ENCODE results near the gene PKP3. TPM values are rescaled to one million over a fixed set of nuclear protein-coding genes. Genes with fewer than 3 reads are reported as not detected.

The PKP3 gene
- total RNA-seq, 2 experiments from 2014 or later = 0.60 TPM; not detected in 1

DNA sequence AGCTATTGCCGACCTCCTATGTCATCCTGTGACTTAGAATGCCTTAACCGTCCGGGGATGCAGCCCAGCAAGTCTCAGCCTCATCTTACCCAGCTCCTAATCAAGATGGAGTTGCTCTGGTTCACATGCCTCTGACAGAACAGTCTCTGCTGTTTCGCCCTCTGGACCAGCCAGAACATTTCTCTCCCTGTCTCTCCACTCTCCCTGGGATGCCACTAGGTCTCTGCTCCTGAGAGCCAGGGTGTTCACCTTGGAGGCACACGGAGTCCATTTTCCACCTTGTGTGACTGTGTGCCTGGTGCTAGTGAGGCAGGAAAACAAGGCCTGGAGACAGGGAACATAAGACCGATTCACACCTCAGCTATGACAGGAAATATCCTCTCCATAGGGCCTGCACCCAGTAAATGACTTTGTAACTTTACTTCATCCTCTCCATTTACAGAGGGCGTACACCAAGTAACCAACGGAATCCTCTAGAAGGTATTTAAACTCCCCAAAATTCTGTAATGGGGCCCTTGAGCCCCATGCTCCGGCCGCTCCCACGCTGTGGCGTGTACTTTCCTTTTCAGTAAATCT is 41.5 kb upstream of the PKP3 start:
- Histone ChIP-seq H3K4me1 (ENCODE audit: insufficient read depth, low read length) (peaks cover 35% of the 10 kb centered on the region), H3K27ac (ENCODE audit: low read depth in 1 of 2, low read length in 2 of 2) (no peak overlapping the region), H3K9me3 (ENCODE audit: control insufficient read depth in 1 of 2, insufficient read depth in 1 of 2, low read length in 2 of 2) (no peaks in the 10 kb centered on the region), H3K4me3 (ENCODE audit: low read length) (no peak overlapping the region), H3K36me3 (ENCODE audit: insufficient read depth, low read length) (no peaks in the 10 kb centered on the region), H3K27me3 (ENCODE audit: control insufficient read depth in 1 of 2, insufficient read depth in 2 of 2, low read length in 2 of 2) (no peaks in the 10 kb centered on the region)
- POLR2A ChIA-PET = interaction anchor here (0.8 kb wide), 1 partner anchor 40 kb away, joined by 3 read pairs; no protein-coding TSS in a partner anchor
- Mint-ChIP-seq H3K9me3 (no peaks in the 10 kb centered on the region), H3K4me1 (ENCODE audit: low read depth) (peaks cover 50% of the 10 kb centered on the region), H3K4me3 (no peak overlapping the region), H3K27ac (no peak overlapping the region), H3K27me3 (no peaks in the 10 kb centered on the region), H3K36me3 (ENCODE audit: low read depth) (no peaks in the 10 kb centered on the region)
- intact Hi-C loops (cut with DNase I, micrococcal nuclease) = loop anchor here in 1 of 2 experiments (2.0 to 10.0 kb wide), 2 partner anchors 16 to 1412 kb away; partner anchors contain the start of gene CTSD
- TF ChIP-seq, protein P1, sequence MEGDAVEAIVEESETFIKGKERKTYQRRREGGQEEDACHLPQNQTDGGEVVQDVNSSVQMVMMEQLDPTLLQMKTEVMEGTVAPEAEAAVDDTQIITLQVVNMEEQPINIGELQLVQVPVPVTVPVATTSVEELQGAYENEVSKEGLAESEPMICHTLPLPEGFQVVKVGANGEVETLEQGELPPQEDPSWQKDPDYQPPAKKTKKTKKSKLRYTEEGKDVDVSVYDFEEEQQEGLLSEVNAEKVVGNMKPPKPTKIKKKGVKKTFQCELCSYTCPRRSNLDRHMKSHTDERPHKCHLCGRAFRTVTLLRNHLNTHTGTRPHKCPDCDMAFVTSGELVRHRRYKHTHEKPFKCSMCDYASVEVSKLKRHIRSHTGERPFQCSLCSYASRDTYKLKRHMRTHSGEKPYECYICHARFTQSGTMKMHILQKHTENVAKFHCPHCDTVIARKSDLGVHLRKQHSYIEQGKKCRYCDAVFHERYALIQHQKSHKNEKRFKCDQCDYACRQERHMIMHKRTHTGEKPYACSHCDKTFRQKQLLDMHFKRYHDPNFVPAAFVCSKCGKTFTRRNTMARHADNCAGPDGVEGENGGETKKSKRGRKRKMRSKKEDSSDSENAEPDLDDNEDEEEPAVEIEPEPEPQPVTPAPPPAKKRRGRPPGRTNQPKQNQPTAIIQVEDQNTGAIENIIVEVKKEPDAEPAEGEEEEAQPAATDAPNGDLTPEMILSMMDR (IDR thresholded peaks at IDR 0.05) = no peak
- CTCF ChIA-PET = no interaction called here
- DNase-seq (no peak), ATAC-seq (ENCODE audit: poor library complexity) (no peak)

DNA sequence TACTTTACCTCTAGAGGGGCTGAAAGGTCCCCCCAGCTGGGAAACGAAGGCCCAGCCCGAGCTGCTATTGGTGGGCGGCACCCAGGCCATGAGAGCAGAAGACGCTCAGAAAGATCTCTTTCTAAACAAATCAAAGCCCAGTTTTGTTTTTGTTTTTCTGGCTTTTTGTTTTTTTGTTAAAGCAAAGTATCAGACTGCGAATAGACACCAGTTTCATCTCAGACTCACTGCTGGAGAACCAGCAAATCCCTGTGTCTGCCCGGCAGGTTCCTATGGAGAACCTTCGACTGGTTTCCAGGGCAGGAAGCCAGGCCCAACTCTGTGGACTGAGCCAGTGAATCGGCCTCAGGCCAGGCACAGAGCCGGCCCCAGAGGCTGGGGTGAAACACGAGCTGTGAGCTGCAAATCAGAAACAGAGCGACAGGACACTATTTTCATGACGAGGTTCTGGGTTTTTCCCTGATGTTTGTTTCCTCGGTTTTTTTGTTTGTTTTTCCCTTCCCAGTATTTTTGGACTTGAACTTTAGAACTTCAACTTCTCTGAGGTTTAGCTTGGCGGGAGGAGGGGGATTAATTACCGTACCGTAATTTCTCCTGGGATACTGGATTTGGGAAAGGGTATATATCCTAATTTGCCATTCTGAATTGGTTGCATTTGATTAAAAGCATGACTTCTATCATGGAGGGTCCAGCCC is 40.7 kb upstream of the PKP3 start:
- intact Hi-C loops (cut with DNase I, micrococcal nuclease) = loop anchor here in 1 of 2 experiments (2.0 to 10.0 kb wide), 2 partner anchors 17 to 1411 kb away; partner anchors contain the start of gene CTSD
- no peak overlapping the region for H3K4me3 ChIP-seq (ENCODE audit: low read length)
- Mint-ChIP-seq H3K27ac (no peak overlapping the region), H3K9me3 (no peaks in the 10 kb centered on the region), H3K4me1 (ENCODE audit: low read depth) (peaks cover 50% of the 10 kb centered on the region), H3K27me3 (no peaks in the 10 kb centered on the region), H3K36me3 (ENCODE audit: low read depth) (no peaks in the 10 kb centered on the region), H3K4me3 (peak overlapping the region; percentile 78)
- H3K27me3 ChIP-seq (ENCODE audit: control insufficient read depth in 1 of 2, insufficient read depth in 2 of 2, low read length in 2 of 2) = no peaks in the 10 kb centered on the region
- no peaks in the 10 kb centered on the region for H3K9me3 ChIP-seq (ENCODE audit: control insufficient read depth in 1 of 2, insufficient read depth in 1 of 2, low read length in 2 of 2)
- POLR2A ChIA-PET = interaction anchor here (0.8 to 3.2 kb wide), 2 partner anchors 37 to 41 kb away, joined by 3 to 56 read pairs; partner anchors contain the start of gene IFITM1
- peaks cover 35% of the 10 kb centered on the region for H3K4me1 ChIP-seq (ENCODE audit: insufficient read depth, low read length)
- CTCF ChIA-PET = interaction anchor here (1.0 kb wide), 1 partner anchor 94 kb away, joined by 3 read pairs; no protein-coding TSS in a partner anchor
- ATAC-seq (ENCODE audit: poor library complexity) (no peak), DNase-seq (peak in 2 of 14 experiments; percentile 4 to 12)
- H3K27ac ChIP-seq (ENCODE audit: low read depth in 1 of 2, low read length in 2 of 2) = no peak overlapping the region
- TF ChIP-seq, protein P1 (IDR thresholded peaks at IDR 0.05) = no peak
- H3K36me3 ChIP-seq (ENCODE audit: insufficient read depth, low read length) = no peaks in the 10 kb centered on the region

GRCh38 chr11:355581-356458 is 38.2 kb upstream of the PKP3 start:
- Histone ChIP-seq H3K27ac (ENCODE audit: low read depth in 1 of 2, low read length in 2 of 2) (peak overlapping the region; percentile 92 to 95), H3K36me3 (ENCODE audit: insufficient read depth, low read length) (no peaks in the 10 kb centered on the region), H3K27me3 (ENCODE audit: control insufficient read depth in 1 of 2, insufficient read depth in 2 of 2, low read length in 2 of 2) (no peaks in the 10 kb centered on the region), H3K9me3 (ENCODE audit: control insufficient read depth in 1 of 2, insufficient read depth in 1 of 2, low read length in 2 of 2) (peaks cover 0 to 9% of the 10 kb centered on the region in 2 experiments), H3K4me3 (ENCODE audit: low read length) (peak overlapping the region; percentile 55), H3K4me1 (ENCODE audit: insufficient read depth, low read length) (peaks cover 31% of the 10 kb centered on the region)
- DNase-seq (peak; percentile 59 to 94 (median 88)), ATAC-seq (ENCODE audit: poor library complexity) (peak; percentile 64)
- intact Hi-C loops (cut with DNase I, micrococcal nuclease) = loop anchor here (2.0 to 10.0 kb wide), 7 partner anchors 39 to 1409 kb away; partner anchors contain the start of genes BET1L (in 1 of the 2), CTSD (in 1 of the 2), IFITM2 (in 1 of the 2) and PTDSS2 (in 1 of the 2)
- Mint-ChIP-seq H3K4me1 (ENCODE audit: low read depth) (peaks cover 45% of the 10 kb centered on the region), H3K27me3 (no peaks in the 10 kb centered on the region), H3K27ac (no peak overlapping the region), H3K4me3 (peak overlapping the region; percentile 83), H3K36me3 (ENCODE audit: low read depth) (no peaks in the 10 kb centered on the region), H3K9me3 (no peaks in the 10 kb centered on the region)
- TF ChIP-seq, protein P1 (IDR thresholded peaks at IDR 0.05) = no peak
- ChIA-PET CTCF (interaction anchor here (1.5 to 2.6 kb wide), 8 partner anchors 16 to 105 kb away, joined by 3 to 21 read pairs (median 6); no protein-coding TSS in a partner anchor), POLR2A (interaction anchor here (0.6 to 3.2 kb wide), 25 partner anchors 10 to 180 kb away, joined by 3 to 56 read pairs (median 6); partner anchors contain the start of genes BET1L, HRAS, IFITM1 and PGGHG)

Measured in CD4-positive, alpha-beta T cell (primary cell).